Testis (tissue), 3 donors: ENCODE results near the gene KCNG1. TPM values are rescaled to one million over a fixed set of nuclear protein-coding genes. Genes with fewer than 3 reads are reported as not detected.

Experiments used
- DNase-seq: peaks from one replicate; pipeline ENCODE4 v3.0.0-alpha.2; 2019
- H3K27ac ChIP-seq, 2 donors: fragments of 200-600 bp; sonication (generic); one replicate each; pipeline ENCODE4 v1.5.1; 2019
- H3K27me3 ChIP-seq: fragments of 200-600 bp; sonication (generic); one replicate; pipeline ENCODE4 v1.5.1; 2019
- H3K36me3 ChIP-seq: fragments of 200-600 bp; sonication (generic); one replicate; pipeline ENCODE4 v1.5.1; 2017; ENCODE audit warnings: low read depth; ENCODE audit errors: missing control alignments
- H3K4me1 ChIP-seq: fragments of 200-600 bp; sonication (generic); one replicate; pipeline ENCODE4 v1.5.1; 2019
- H3K4me3 ChIP-seq, 2 donors: fragments of 200-600 bp; sonication (generic); one replicate each; pipeline ENCODE4 v1.5.1; 2017 to 2019
- H3K9me3 ChIP-seq: fragments of 200-600 bp; sonication (generic); one replicate; pipeline ENCODE4 v1.5.1; 2017
- POLR2A ChIP-seq: fragments of 450-650 bp; IDR thresholded peaks from one replicate; pipeline ENCODE4 v1.6.1; 2017; ENCODE audit warnings: antibody characterized with exemption, mild to moderate bottlenecking, moderate library complexity
- WGBS, 2 donors: methylation state at CpG; one replicate each; pipeline ENCODE4 v1.1.5; 2018; 5-methylcytosine and 5-hydroxymethylcytosine counted together
- intact Hi-C: fragments of 100-400 bp; cut with DNase I; formaldehyde crosslinking; loops from one replicate; pipeline ENCODE4 v1.15.1; 2023; ENCODE audit warnings: low total_unique reads
- polyA plus RNA-seq: library from polyadenylated mRNA; stranded (reverse); fragments of 350-450 nt; fragmentation: Illumina TruSeq; extraction: RNeasy Lipid Tissue Mini Kit (QIAGEN cat#74804); gene quantifications from one replicate; pipeline ENCODE4 v1.2.3, GENCODE V29; 2014; ENCODE audit warnings: low read depth, low replicate concordance; ENCODE audit not compliant: insufficient read depth
- total RNA-seq, 2 donors: library from RNA; depleted of rRNA; stranded (reverse); fragments of >200 nt; gene quantifications; one replicate each; pipeline ENCODE4 v1.2.3, GENCODE V29; 2016
- TF ChIP-seq, protein P1 (sequence below), 3 experiments: fragments of 450-650 bp in 2 of 3; fragments of 200-600 bp in 1 of 3; sonication (generic) in 1 of 3; IDR thresholded peaks; one replicate each; pipeline ENCODE4 v1.5.1; 2016 to 2019; ENCODE audit warnings: antibody characterized with exemption in 3 of 3, mild to moderate bottlenecking in 2 of 3, moderate library complexity in 1 of 3

Gene KCNG1
- total and polyA plus RNA-seq, 3 donors from 2014 or later: 20.9 to 78.2 (median 35.8) TPM

DNA sequence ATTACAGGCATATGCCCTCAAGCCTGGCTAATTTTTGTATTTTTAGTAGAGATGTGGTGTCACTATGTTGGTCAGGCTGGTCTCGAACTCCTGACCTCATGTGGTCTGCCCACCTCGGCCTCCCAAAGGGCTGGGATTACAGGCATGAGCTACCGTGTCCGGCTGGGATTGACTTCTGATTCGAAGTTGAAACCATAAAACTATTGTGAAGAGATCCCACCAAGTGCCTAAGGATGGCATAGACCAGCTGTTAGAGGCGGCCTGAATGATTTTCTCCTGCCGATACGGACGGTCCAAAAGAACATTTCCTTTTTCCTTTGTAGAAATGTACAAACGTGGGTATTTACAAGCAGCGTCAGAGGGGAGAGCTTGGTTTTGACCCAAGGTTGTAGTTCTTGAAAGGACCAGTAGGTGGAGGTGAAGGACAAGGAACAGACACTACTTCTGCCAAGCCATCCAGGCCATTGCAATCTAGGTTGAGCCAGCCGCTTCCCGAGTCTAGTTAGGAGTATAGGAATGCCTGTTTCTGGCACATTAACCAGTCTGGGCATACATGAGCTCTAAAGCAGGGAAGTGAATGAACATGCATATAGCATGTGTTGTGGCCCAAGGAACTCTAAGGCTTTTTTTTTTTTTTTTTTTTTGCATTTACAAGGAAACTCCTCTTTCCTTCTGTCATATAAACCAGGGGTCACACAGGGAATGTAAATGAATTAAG lies 35.3 kb downstream of the KCNG1 start:
- H3K36me3 ChIP-seq: no peaks in the 10 kb centered on the region
- no peaks in the 10 kb centered on the region for H3K9me3 ChIP-seq
- H3K27me3 ChIP-seq: no peaks in the 10 kb centered on the region
- no peaks in the 10 kb centered on the region for H3K4me1 ChIP-seq
- peak; percentile 91 for DNase-seq
- no peak overlapping the region for H3K27ac ChIP-seq
- WGBS, 2 donors: 13 to 20% methylated on average over 12 to 13 of the region's 13 CpGs
- H3K4me3 ChIP-seq: no peak overlapping the region
- intact Hi-C loops: loop anchor here (5.0 kb wide), 1 partner anchor 320 kb away; no protein-coding TSS in a partner anchor
- TF ChIP-seq POLR2A: no peak
- TF ChIP-seq, protein P1, sequence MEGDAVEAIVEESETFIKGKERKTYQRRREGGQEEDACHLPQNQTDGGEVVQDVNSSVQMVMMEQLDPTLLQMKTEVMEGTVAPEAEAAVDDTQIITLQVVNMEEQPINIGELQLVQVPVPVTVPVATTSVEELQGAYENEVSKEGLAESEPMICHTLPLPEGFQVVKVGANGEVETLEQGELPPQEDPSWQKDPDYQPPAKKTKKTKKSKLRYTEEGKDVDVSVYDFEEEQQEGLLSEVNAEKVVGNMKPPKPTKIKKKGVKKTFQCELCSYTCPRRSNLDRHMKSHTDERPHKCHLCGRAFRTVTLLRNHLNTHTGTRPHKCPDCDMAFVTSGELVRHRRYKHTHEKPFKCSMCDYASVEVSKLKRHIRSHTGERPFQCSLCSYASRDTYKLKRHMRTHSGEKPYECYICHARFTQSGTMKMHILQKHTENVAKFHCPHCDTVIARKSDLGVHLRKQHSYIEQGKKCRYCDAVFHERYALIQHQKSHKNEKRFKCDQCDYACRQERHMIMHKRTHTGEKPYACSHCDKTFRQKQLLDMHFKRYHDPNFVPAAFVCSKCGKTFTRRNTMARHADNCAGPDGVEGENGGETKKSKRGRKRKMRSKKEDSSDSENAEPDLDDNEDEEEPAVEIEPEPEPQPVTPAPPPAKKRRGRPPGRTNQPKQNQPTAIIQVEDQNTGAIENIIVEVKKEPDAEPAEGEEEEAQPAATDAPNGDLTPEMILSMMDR (IDR thresholded peaks at IDR 0.05): peak; percentile 86 to 95 (median 90)

DNA sequence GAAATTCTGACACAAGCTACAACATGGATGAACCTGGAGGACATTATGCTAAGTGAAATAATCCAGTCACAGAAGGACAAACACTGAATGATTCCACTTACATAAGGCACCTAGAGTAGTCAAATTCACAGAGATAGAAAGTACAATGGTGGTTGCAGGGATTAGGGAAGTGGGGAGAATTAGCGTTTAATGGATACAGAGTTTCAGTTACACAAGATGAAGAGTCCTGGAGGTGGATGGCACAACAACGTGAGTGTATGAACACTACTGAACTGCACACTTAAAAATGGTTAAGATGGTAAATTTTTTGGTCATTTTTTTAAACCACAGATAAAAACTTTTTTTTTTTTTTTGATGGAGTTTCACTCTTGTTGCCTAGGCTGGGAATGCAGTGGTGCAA lies 39.6 kb downstream of the KCNG1 start:
- H3K27me3 ChIP-seq: no peaks in the 10 kb centered on the region
- no peak overlapping the region for H3K27ac ChIP-seq
- TF ChIP-seq, protein P1 (IDR thresholded peaks at IDR 0.05): no peak
- TF ChIP-seq POLR2A: no peak
- no peaks in the 10 kb centered on the region for H3K9me3 ChIP-seq
- no peaks in the 10 kb centered on the region for H3K36me3 ChIP-seq
- WGBS, 2 donors: 45 to 51% methylated on average over 2 of the region's 2 CpGs
- H3K4me3 ChIP-seq: no peak overlapping the region
- no peak for DNase-seq
- no peaks in the 10 kb centered on the region for H3K4me1 ChIP-seq
- intact Hi-C loops: no loop called here

DNA sequence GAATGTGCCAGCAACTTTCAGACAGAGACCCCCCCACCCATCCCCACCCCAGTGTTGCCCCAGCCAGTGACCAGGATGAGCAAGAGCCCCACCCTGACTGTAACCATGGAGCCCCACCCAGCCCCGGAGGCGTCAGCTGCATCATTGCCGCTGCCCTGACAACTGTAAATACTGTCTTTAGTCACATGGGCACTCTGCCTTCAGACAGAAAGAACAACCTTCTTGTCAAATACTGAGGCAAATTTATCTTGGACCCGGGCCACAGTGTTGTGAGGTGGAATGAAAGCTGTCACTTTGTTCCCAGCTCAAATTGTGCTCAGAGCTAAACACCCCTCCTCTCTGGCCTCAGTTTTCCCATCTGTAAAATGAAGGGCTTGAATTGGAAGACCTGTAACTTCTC lies 40.5 kb downstream of the KCNG1 start:
- Histone ChIP-seq H3K27me3 (no peaks in the 10 kb centered on the region), H3K4me3 (no peak overlapping the region), H3K9me3 (no peaks in the 10 kb centered on the region), H3K4me1 (no peaks in the 10 kb centered on the region), H3K36me3 (no peaks in the 10 kb centered on the region), H3K27ac (no peak overlapping the region)
- intact Hi-C loops: no loop called here
- TF ChIP-seq, protein P1 (IDR thresholded peaks at IDR 0.05): no peak
- no peak for TF ChIP-seq POLR2A
- DNase-seq: no peak
- 50 to 71% methylated on average over 2 to 4 of the region's 4 CpGs for WGBS, 2 donors

DNA sequence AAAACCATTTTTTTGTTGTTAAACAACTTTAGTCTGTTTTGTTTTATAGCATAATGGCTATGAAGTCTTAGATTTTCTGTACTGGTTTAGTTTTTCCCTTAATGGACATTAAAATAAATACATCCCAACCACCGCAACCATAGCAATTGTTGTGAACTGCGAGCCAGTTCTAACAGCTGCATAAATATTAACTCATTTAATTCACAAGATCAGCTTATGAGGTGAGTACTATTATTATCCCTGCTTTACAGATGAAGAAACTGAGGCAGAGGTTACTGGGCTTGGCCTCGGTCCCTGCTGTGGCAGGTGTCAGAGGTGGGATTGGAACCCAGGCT lies 41.2 kb downstream of the KCNG1 start:
- TF ChIP-seq POLR2A: no peak
- TF ChIP-seq, protein P1 (IDR thresholded peaks at IDR 0.05): no peak
- 86 to 97% methylated on average over 3 of the region's 3 CpGs for WGBS, 2 donors
- H3K27ac ChIP-seq: no peak overlapping the region
- no peaks in the 10 kb centered on the region for H3K9me3 ChIP-seq
- H3K27me3 ChIP-seq: no peaks in the 10 kb centered on the region
- no peaks in the 10 kb centered on the region for H3K36me3 ChIP-seq
- H3K4me3 ChIP-seq: no peak overlapping the region
- no peaks in the 10 kb centered on the region for H3K4me1 ChIP-seq
- intact Hi-C loops: no loop called here
- DNase-seq: no peak
